SU-DHL-6 (cell line): Measurements from ENCODE around the gene PCSK1.

Source experiments
- H2AFZ ChIP-seq: fragments of 200-600 bp; sonication (generic); 2 replicates; pipeline ENCODE4 v1.6.1; 2014; ENCODE audit warnings: low read depth, mild to moderate bottlenecking, moderate library complexity, mixed read lengths, antibody characterized with exemption, low read length; ENCODE audit not compliant: severe bottlenecking
- H3F3A ChIP-seq: fragments of 200-600 bp; shearing (Covaris generic); 2 replicates; pipeline ENCODE4 v1.6.0; 2016; ENCODE audit warnings: antibody characterized with exemption, mild to moderate bottlenecking; ENCODE audit not compliant: insufficient read depth
- H3K27ac ChIP-seq: fragments of 200-600 bp; sonication (generic); 2 replicates; pipeline ENCODE4 v1.5.1; 2016; ENCODE audit warnings: low read depth, mild to moderate bottlenecking, low read length, moderate library complexity, mixed read lengths
- H3K27me3 ChIP-seq: fragments of 200-600 bp; sonication (generic), shearing (Covaris generic); 2 replicates; pipeline ENCODE4 v1.6.0; 2014; ENCODE audit warnings: mild to moderate bottlenecking, low read length
- H3K36me3 ChIP-seq: fragments of 200-600 bp; sonication (generic); 2 replicates; pipeline ENCODE4 v1.6.1; 2014; ENCODE audit warnings: mild to moderate bottlenecking, low read length, mixed read lengths
- H3K4me2 ChIP-seq: fragments of 300-600, 200-600 bp; shearing (Covaris generic), sonication (generic); 2 replicates; pipeline ENCODE4 v1.6.0; 2014; ENCODE audit warnings: low read length, low read depth, mild to moderate bottlenecking; ENCODE audit not compliant: poor library complexity, severe bottlenecking
- H3K4me3 ChIP-seq: fragments of 200-600 bp; sonication (generic); 2 replicates; pipeline ENCODE4 v1.5.1; 2014; ENCODE audit warnings: antibody characterized with exemption, low read length, mild to moderate bottlenecking, mixed read lengths; ENCODE audit not compliant: insufficient read depth, poor library complexity, severe bottlenecking
- H3K79me2 ChIP-seq: fragments of 200-600 bp; sonication (generic); 2 replicates; pipeline ENCODE4 v1.6.1; 2014; ENCODE audit warnings: mild to moderate bottlenecking, low read length, moderate library complexity; ENCODE audit not compliant: insufficient read depth
- H3K9ac ChIP-seq: fragments of 200-600 bp; sonication (generic); 2 replicates; pipeline ENCODE4 v1.7.0; 2014; ENCODE audit warnings: mild to moderate bottlenecking, low read length
- H3K9me2 ChIP-seq: fragments of 200-600 bp; sonication (generic); replicated peaks from 2 replicates; pipeline ENCODE4 v1.6.1; 2014; ENCODE audit warnings: low read length; ENCODE audit not compliant: insufficient read depth
- H3K9me3 ChIP-seq: fragments of 200-600 bp; sonication (generic); 2 replicates; pipeline ENCODE4 v1.6.1; 2014; ENCODE audit warnings: low read length, mixed read lengths; ENCODE audit not compliant: insufficient read depth
- H4K20me1 ChIP-seq: fragments of 200-600 bp; sonication (generic); 2 replicates; pipeline ENCODE4 v1.6.1; 2014; ENCODE audit warnings: low read depth, mild to moderate bottlenecking, antibody characterized with exemption, low read length, moderate library complexity, mixed read lengths
- CTCF ChIP-seq: fragments of 200-600 bp; sonication (generic); IDR thresholded peaks from one replicate; pipeline ENCODE4 v1.5.1; 2017; ENCODE audit warnings: antibody characterized with exemption, mild to moderate bottlenecking, low read length, moderate library complexity; ENCODE audit not compliant: insufficient read depth, poor library complexity, severe bottlenecking
- EZH2phosphoT487 ChIP-seq: fragments of 200-600 bp; sonication (generic), shearing (Covaris generic); conservative IDR thresholded peaks from 2 replicates; pipeline ENCODE4 v1.6.1; 2018; ENCODE audit warnings: mild to moderate bottlenecking, antibody characterized with exemption, low read length, moderate library complexity, mixed read lengths

Gene PCSK1

GRCh38 chr5:96433066-96433447, at the start of gene PCSK1:
TSS of gene PCSK1 (minus strand) at chr5:96433248. CDS start at chr5:96433042, 206 bp downstream.
- H3F3A ChIP-seq, result no peaks in the 10 kb centered on the region
- no peaks in the 10 kb centered on the region for H3K9me2 ChIP-seq
- no peak within 1 kb of the TSS for H3K27ac ChIP-seq
- H3K4me3 ChIP-seq, result no peak within 1 kb of the TSS
- no peaks in the 10 kb centered on the region for H4K20me1 ChIP-seq
- H3K4me2 ChIP-seq, result no peak within 1 kb of the TSS
- H3K9ac ChIP-seq, result no peak within 1 kb of the TSS
- TF ChIP-seq CTCF, result no peak
- TF ChIP-seq EZH2phosphoT487, result no peak
- H3K27me3 ChIP-seq, result no peaks in the 10 kb centered on the region
- no peaks in the 10 kb centered on the region for H3K9me3 ChIP-seq
- H3K79me2 ChIP-seq, result no peaks in the 10 kb centered on the region
- H2AFZ ChIP-seq, result no peak within 1 kb of the TSS
- no peaks in the 10 kb centered on the region for H3K36me3 ChIP-seq

- Histone ChIP-seq H3K9me2 (no peaks in the 10 kb centered on the region), H3K36me3 (no peaks in the 10 kb centered on the region), H3K79me2 (no peaks in the 10 kb centered on the region), H3K9me3 (no peaks in the 10 kb centered on the region), H3K27me3 (no peaks in the 10 kb centered on the region), H2AFZ (no peak overlapping the region), H3K4me3 (no peak overlapping the region), H4K20me1 (no peaks in the 10 kb centered on the region), H3F3A (no peaks in the 10 kb centered on the region), H3K27ac (no peak overlapping the region), H3K4me2 (no peak overlapping the region), H3K9ac (no peak overlapping the region)
- TF ChIP-seq EZH2phosphoT487 (no peak), CTCF (no peak)
Observed at GRCh38 chr5:96481867-96482266, 48.8 kb upstream of the PCSK1 start.

- no peak overlapping the region for H3K9ac ChIP-seq
- H3K79me2 ChIP-seq, result no peaks in the 10 kb centered on the region
- H3K27me3 ChIP-seq, result no peaks in the 10 kb centered on the region
- no peaks in the 10 kb centered on the region for H3F3A ChIP-seq
- H3K4me2 ChIP-seq, result no peak overlapping the region
- H3K9me2 ChIP-seq, result no peaks in the 10 kb centered on the region
- H4K20me1 ChIP-seq, result no peaks in the 10 kb centered on the region
- H3K36me3 ChIP-seq, result no peaks in the 10 kb centered on the region
- TF ChIP-seq CTCF (no peak), EZH2phosphoT487 (no peak)
- no peaks in the 10 kb centered on the region for H3K9me3 ChIP-seq
- no peak overlapping the region for H3K4me3 ChIP-seq
- H3K27ac ChIP-seq, result no peak overlapping the region
- no peak overlapping the region for H2AFZ ChIP-seq
Observed at GRCh38 chr5:96481009-96481786, 48.1 kb upstream of the PCSK1 start.
